IPS-18a (cell line): ENCODE results near the gene NOXA1.

ENCODE experiments used
- H3K27ac ChIP-seq: one replicate; pipeline ENCODE4 v1.5.1; 2013; ENCODE audit warnings: low read length
- H3K27me3 ChIP-seq: one replicate; pipeline ENCODE4 v1.6.1; 2013; ENCODE audit warnings: mild to moderate bottlenecking, low read length; ENCODE audit not compliant: control insufficient read depth, insufficient read depth
- H3K36me3 ChIP-seq: one replicate; pipeline ENCODE4 v1.6.1; 2013; ENCODE audit warnings: low read depth, low read length; ENCODE audit not compliant: control insufficient read depth
- H3K4me1 ChIP-seq: one replicate; pipeline ENCODE4 v1.6.1; 2013; ENCODE audit warnings: low read depth, low read length; ENCODE audit not compliant: control insufficient read depth
- H3K4me3 ChIP-seq: one replicate; pipeline ENCODE4 v1.5.1; 2013; ENCODE audit warnings: low read length
- H3K9ac ChIP-seq: one replicate; pipeline ENCODE4 v1.6.1; 2013; ENCODE audit warnings: mild to moderate bottlenecking, low read length, moderate library complexity
- H3K9me3 ChIP-seq: one replicate; pipeline ENCODE4 v1.6.1; 2013; ENCODE audit warnings: low read depth, low read length; ENCODE audit not compliant: control insufficient read depth

The NOXA1 gene

DNA sequence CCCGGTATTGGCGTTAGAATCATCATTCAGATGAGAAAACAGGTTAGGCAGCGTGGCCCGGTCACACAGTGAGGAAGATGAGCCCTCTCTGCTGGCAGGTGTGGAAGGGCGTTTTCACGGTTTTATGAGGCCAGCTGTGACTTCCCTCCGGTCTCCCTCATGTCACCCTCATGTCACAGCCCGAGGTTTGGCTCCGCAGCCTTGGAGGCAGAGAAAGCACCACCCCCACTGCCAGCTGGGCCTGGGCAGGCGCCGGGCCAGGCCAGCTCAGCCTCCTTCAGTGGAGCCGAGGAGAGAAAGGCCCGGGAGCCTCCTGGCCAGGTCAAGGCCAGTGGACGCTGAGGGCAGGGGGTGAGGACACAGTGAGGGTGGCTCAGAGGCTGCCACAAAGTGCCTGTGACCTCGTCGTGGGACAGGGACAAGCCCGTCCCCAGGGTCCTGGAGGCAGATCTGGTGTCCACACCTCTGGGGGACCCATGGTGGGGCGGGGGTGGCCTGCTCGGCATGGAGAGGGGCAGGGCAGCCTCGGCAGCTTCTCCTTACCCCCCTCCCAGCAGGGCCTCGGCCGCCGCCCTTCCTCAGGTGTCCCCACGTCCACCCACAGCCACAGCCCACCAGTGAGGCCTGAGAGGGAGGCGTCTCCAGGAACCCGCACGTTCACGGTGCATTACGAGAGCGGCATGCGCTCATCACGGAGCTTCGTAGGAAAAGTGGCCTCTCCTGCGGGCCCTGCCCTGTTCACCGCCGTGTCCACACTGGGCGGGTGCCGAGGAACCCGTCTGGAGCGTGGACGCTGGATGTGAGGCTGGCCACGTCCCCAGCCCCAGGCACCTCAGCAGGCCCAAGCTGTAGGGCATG, 32.4 kb upstream of the NOXA1 start:
- no peak overlapping the region for H3K4me3 ChIP-seq
- no peaks in the 10 kb centered on the region for H3K4me1 ChIP-seq
- H3K36me3 ChIP-seq: no peaks in the 10 kb centered on the region
- no peak overlapping the region for H3K9ac ChIP-seq
- H3K9me3 ChIP-seq: no peaks in the 10 kb centered on the region
- H3K27ac ChIP-seq: no peak overlapping the region
- no peaks in the 10 kb centered on the region for H3K27me3 ChIP-seq

DNA sequence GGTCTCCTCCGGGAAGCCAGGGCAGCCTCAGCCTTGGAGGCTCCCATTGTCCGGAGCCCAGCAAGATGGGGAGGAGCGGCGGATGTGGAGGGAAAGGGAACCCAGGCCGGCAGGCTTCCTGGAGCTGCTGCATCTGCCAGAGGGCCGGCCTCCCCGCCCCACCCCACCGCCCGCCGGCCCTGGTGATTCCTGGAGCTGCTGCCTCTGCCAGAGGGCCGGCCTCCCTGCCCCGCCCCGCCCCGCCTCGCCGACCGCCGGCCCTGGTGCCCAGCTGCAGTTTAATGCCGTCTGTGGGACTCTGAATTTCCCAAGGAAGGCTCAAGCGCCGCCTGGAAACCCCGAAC, 31.8 kb upstream of the NOXA1 start:
- Histone ChIP-seq H3K27me3 (no peaks in the 10 kb centered on the region), H3K9me3 (no peaks in the 10 kb centered on the region), H3K9ac (no peak overlapping the region), H3K36me3 (no peaks in the 10 kb centered on the region), H3K4me1 (no peaks in the 10 kb centered on the region), H3K27ac (no peak overlapping the region), H3K4me3 (no peak overlapping the region)

DNA sequence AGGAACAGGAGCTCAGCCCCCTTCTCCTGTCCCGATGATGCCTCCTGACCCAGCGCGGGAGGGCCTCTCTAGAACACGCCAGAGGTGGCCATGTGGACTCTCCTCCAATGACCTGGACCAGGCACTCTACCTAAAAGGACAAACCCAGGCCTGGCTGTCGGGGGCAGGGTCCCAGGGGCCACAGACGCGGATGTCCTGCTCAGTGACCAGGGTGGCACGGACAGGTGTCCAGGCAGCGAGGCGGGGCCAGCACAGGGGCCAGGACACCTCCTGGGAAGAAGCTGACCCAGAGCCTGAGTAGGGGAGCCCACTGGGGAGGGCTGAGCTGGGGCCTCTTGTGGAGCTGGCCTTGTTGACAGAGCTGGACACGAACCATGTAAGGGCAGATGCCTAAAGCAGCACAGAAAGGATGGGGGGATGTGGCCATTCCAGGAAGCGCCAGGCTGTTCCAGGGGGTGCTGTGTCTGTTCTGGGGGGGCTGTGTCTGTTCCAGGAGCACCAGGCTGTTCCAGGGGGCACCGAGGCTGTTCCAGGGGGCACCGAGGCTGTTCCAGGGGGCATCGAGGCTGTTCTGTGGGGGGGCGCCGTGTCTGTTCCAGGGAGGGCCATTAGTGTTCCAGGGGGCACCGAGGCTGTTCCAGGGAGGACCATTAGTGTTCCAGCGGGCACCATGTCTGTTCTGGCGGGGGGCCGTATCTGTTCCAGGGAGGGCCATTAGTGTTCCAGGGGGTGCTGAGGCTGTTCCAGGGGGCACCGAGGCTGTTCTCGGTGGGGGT, 30.8 kb upstream of the NOXA1 start:
- H3K27me3 ChIP-seq: no peaks in the 10 kb centered on the region
- H3K27ac ChIP-seq: no peak overlapping the region
- H3K4me3 ChIP-seq: no peak overlapping the region
- H3K36me3 ChIP-seq: no peaks in the 10 kb centered on the region
- H3K4me1 ChIP-seq: no peaks in the 10 kb centered on the region
- no peak overlapping the region for H3K9ac ChIP-seq
- H3K9me3 ChIP-seq: no peaks in the 10 kb centered on the region

DNA sequence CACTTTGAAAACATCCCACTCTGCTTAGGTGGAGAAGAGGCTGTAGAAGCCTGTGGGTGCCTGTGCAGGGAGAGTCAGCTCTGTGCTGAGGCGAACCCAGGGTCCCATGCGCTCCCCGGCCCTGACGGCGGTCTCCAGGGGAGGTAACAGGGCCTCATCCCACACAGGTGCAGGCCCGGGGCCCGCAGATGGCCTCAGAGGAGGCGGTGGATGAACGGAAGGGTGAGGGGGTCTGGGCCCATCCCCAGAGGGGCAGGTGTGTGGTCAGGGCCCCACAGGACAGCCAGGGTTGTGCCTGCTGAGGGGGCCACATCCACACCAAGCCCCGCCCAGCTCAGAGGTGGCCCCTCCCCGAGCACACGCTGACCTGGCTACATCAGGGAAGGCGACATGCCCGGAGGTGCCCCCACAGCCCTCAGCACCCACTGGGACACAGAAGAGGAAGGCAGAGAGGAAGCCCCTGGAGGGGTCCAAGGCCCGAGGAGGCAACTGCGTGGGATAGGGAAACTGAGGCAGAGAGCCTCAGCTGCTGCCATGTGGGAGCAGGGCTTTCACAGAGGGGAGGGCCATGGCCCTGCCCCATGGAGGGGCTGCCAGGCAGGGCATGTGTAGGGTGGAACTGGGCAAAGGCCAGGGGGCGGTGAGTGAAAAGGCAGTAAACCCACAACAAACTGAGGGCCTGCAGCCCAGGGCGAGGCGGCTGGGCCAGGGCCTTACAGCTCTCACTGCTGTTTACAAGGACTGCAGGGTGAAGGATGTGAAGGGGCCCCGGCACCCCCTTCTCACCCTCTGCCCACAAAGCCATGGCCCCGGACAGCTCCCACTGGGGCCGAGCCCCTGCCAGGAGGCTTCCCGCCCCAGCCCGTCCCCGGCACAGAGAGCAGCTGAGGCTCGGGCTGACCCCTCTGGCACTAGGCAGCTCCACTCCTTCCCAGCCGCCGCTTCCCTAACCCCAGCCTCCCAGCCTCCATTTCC, 29.7 kb upstream of the NOXA1 start:
- Histone ChIP-seq H3K27ac (no peak overlapping the region), H3K36me3 (no peaks in the 10 kb centered on the region), H3K4me3 (no peak overlapping the region), H3K9ac (no peak overlapping the region), H3K27me3 (no peaks in the 10 kb centered on the region), H3K9me3 (no peaks in the 10 kb centered on the region), H3K4me1 (no peaks in the 10 kb centered on the region)

DNA sequence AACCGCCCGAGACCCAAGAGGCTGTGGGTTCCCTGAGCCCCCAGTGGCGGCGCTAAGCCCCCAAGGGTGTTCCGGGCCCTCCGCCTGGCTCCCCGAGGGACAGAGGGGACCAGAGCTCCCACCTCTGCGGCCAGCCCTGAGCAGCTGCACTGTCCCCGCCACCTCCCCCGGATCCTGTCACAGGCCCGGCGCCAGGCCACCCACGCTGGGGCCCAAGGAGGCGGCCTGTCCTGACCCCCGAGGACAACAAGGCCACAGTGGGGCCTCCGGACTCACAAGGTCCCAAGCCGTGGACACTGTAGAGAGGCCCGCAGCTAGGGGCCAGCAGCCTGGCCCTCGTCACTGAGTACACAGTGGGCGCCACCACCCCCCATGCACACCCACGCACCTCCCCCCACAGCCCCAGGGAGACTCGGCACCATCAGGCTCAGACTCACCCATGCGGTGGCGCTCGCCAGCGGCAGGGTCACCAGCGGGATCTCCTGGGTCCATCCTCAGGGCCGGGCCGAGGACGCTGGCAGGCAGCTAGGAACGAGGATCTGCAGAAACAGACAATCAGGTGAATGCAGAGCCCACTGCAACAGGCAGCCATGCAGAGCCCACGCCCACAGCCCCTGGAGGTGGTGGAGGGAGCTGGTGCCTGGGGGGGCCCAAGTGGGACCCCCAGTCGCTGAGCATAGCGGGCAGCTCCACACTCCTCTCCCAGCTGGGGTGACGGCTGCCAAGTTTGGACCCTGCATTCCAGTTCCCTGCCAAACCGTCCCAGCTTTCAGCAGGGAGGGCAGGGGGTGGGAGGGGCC, 28.1 kb upstream of the NOXA1 start:
- H3K4me1 ChIP-seq: no peaks in the 10 kb centered on the region
- no peaks in the 10 kb centered on the region for H3K36me3 ChIP-seq
- H3K9me3 ChIP-seq: no peaks in the 10 kb centered on the region
- no peak overlapping the region for H3K4me3 ChIP-seq
- H3K9ac ChIP-seq: no peak overlapping the region
- H3K27ac ChIP-seq: no peak overlapping the region
- H3K27me3 ChIP-seq: no peaks in the 10 kb centered on the region

DNA sequence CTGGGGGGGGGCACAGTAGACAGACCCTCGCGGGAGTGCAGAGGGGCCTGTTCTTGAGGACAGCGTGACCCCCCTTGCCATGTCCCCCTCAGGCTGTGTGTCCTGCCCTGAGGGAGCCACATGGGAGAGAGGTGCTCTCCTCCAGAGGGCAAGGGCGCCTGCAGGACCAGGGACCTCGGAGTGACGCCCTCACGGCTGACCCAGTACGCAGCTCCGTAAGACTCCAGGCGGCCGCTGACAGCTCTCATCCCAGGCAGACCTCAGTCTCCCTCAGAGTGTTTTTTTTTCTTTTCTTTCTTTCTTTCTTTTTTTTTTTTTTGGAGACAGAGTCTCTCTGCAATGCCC, 27.6 kb upstream of the NOXA1 start:
- Histone ChIP-seq H3K9me3 (no peaks in the 10 kb centered on the region), H3K4me3 (no peak overlapping the region), H3K36me3 (no peaks in the 10 kb centered on the region), H3K27me3 (no peaks in the 10 kb centered on the region), H3K4me1 (no peaks in the 10 kb centered on the region), H3K27ac (no peak overlapping the region), H3K9ac (no peak overlapping the region)

DNA sequence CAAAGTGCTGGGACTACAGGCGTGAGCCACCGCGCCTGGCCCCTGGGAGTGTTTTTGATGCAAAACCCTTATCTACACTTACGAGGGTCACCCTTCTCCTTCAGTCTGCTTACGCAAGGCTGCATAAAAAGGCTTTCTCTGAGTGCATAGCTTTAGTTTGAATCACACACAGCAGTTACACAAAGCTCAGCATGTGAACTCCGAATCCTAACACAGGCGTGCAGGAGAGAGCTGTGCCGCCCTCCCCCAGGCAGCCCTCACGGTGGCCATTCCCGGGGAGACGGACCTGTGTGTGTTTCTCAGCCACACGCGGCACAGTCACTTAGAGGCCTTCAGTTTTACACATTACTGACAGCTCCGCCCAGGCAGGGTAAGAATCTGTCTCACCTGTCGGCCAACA, 27.0 kb upstream of the NOXA1 start:
- H3K27me3 ChIP-seq: no peaks in the 10 kb centered on the region
- no peaks in the 10 kb centered on the region for H3K4me1 ChIP-seq
- H3K4me3 ChIP-seq: no peak overlapping the region
- H3K27ac ChIP-seq: no peak overlapping the region
- H3K9me3 ChIP-seq: no peaks in the 10 kb centered on the region
- no peak overlapping the region for H3K9ac ChIP-seq
- no peaks in the 10 kb centered on the region for H3K36me3 ChIP-seq

DNA sequence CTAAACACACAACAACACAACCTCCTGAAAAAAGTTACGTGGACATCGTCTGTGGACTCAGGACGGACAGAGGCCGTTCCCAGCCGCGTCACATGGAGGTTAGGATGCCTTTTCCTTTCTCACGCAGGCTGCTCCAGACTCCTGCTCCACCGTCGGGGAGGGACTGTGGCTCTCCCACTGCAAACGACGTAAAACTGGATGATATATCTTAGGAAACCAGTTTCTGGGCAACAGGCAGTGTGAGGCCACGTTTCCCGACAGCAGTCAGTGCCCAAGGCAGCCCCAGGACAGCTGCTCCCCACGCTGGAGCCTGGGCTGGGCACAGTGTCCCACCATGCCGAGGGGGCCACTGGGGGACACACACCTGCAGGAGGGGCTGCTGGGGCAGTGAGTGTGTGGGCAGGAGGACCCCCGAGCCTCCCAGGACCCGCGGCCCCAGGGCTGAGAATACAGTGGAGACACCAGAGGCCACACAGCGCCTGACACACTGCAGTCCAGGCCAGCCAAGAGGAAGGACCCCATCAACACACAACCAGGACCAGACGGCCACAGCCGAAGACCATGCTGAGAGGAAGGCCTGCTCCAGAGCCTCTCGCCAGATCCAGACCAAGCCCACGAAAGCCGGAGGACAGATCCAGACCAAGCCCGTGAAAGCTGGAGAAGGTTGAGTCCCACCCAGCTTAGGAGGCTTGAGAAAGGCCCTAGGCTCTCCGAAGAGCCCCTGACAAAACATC, 26.4 kb upstream of the NOXA1 start:
- H3K9me3 ChIP-seq: no peaks in the 10 kb centered on the region

DNA sequence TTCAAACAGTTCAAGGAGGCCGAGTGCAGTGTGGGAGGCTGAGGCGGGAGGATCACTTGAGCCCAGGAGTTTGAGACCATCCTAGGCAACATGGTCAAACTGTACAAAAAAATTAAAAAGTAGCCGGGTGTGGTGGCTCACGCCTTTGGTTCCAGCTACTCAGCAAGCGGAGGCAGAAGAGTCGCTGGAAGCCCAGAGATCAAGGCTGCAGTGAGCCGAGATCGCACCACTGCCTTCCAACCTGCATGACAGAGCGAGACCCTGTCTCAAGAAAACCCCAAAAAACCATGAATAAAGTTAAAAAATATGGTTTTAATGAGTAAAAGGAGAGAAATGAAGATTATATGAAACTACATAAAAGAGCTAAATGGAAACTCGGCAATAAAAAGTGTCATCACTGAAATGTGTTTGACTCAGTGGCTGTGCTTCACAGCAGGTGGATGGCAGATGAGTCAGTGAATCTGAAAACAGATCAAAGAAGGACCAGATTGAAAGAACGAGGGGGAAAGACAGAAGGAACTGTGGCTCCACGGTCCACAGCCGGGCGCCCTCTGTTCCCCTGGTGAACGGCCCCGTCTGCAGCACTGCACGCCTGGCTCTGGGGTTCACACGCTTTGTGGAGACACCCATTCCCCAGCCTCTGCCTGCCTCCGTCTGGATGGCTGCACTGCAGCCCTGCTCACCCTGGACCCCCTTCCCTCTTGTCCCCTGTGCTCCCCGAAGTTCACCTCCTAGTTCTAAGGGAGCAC, 25.3 kb upstream of the NOXA1 start:
- Histone ChIP-seq H3K4me1 (no peaks in the 10 kb centered on the region), H3K9me3 (no peaks in the 10 kb centered on the region), H3K36me3 (no peaks in the 10 kb centered on the region), H3K9ac (no peak overlapping the region), H3K27ac (no peak overlapping the region), H3K4me3 (no peak overlapping the region), H3K27me3 (no peaks in the 10 kb centered on the region)

More for the DNA sequence above, 26.4 kb upstream of the NOXA1 start:
- Histone ChIP-seq H3K27ac (no peak overlapping the region), H3K4me1 (no peaks in the 10 kb centered on the region), H3K9ac (no peak overlapping the region), H3K27me3 (no peaks in the 10 kb centered on the region), H3K4me3 (no peak overlapping the region), H3K36me3 (no peaks in the 10 kb centered on the region)
